IgD-negative memory B cell (primary cell): ENCODE measurements around the gene ZNF444. TPM values are rescaled to one million over a fixed set of nuclear protein-coding genes. Genes with fewer than 3 reads are reported as not detected.
"Not testable (repeated sequence)": the region's sequence is repeated elsewhere in the genome, so short reads cannot be mapped to it uniquely, and the experiment has no call there.

Experiments used
- H3K27ac Mint-ChIP-seq, 3 donors: one replicate each; pipeline ENCODE4 v1.8.0; 2020 to 2022; ENCODE audit warnings: mild to moderate bottlenecking in 3 of 3, mixed read lengths in 3 of 3, moderate library complexity in 1 of 3
- H3K27me3 Mint-ChIP-seq: one replicate; pipeline ENCODE4 v1.8.0; 2021; ENCODE audit warnings: mixed read lengths
- H3K36me3 Mint-ChIP-seq: one replicate; pipeline ENCODE4 v1.8.0; 2020; ENCODE audit warnings: mild to moderate bottlenecking, mixed read lengths
- H3K4me1 Mint-ChIP-seq, 3 donors: one replicate each; pipeline ENCODE4 v1.8.0; 2020 to 2022; ENCODE audit warnings: mixed read lengths in 3 of 3, mild to moderate bottlenecking in 1 of 3
- H3K4me3 Mint-ChIP-seq, 4 donors: one replicate each; pipeline ENCODE4 v1.8.0; 2020 to 2022; ENCODE audit warnings: mild to moderate bottlenecking in 4 of 4, mixed read lengths in 4 of 4, moderate library complexity in 3 of 4
- H3K9me3 Mint-ChIP-seq, 3 donors: one replicate each; pipeline ENCODE4 v1.8.0; 2020 to 2021; ENCODE audit warnings: mixed read lengths in 3 of 3, mild to moderate bottlenecking in 1 of 3
- polyA plus RNA-seq: library from polyadenylated mRNA; unstranded; fragments of 300-500 nt; fragmentation: Illumina TruSeq; gene quantifications from one replicate; pipeline ENCODE4 v1.2.3, GENCODE V29; 2021

ZNF444 gene
- polyA plus RNA-seq, 1 donor from 2014 or later = 19.5 TPM

- no peaks in the 10 kb centered on the region for H3K36me3 Mint-ChIP-seq
- H3K27me3 Mint-ChIP-seq = peaks cover 12% of the 10 kb centered on the region
- H3K27ac Mint-ChIP-seq = no peak overlapping the region
- no peaks in the 10 kb centered on the region for H3K9me3 Mint-ChIP-seq
- H3K4me1 Mint-ChIP-seq = peaks cover 0 to 2% (median 0%) of the 10 kb centered on the region in 3 donors
- no peak overlapping the region for H3K4me3 Mint-ChIP-seq
Measured at GRCh38 chr19:56191711-56192110, 50.6 kb downstream of the ZNF444 start.

GRCh38 chr19:56193981-56194640 is 53.0 kb downstream of the ZNF444 start:
- no peak overlapping the region for H3K27ac Mint-ChIP-seq
- peaks cover 8% of the 10 kb centered on the region for H3K27me3 Mint-ChIP-seq
- H3K9me3 Mint-ChIP-seq = no peaks in the 10 kb centered on the region
- no peaks in the 10 kb centered on the region for H3K36me3 Mint-ChIP-seq
- no peak overlapping the region for H3K4me3 Mint-ChIP-seq
- H3K4me1 Mint-ChIP-seq = peaks cover 0 to 2% (median 0%) of the 10 kb centered on the region in 3 donors

- not testable (repeated sequence) for H3K4me3 Mint-ChIP-seq, H3K36me3 Mint-ChIP-seq, H3K27ac Mint-ChIP-seq, H3K9me3 Mint-ChIP-seq, H3K4me1 Mint-ChIP-seq
- H3K27me3 Mint-ChIP-seq = peaks cover 12% of the 10 kb centered on the region
Measured at GRCh38 chr19:56197646-56198045, 56.6 kb downstream of the ZNF444 start, which contains the start of gene ZSCAN5B. TSS of gene ZSCAN5B (minus strand) at chr19:56197783. CDS start at chr19:56193052, 4,731 bp downstream.

GRCh38 chr19:56199687-56200086 is 58.6 kb downstream of the ZNF444 start:
- no peak overlapping the region for H3K27ac Mint-ChIP-seq
- peaks cover 2% of the 10 kb centered on the region for H3K36me3 Mint-ChIP-seq
- no peaks in the 10 kb centered on the region for H3K4me1 Mint-ChIP-seq
- peaks cover 7% of the 10 kb centered on the region for H3K27me3 Mint-ChIP-seq
- H3K4me3 Mint-ChIP-seq = no peak overlapping the region
- H3K9me3 Mint-ChIP-seq = no peaks in the 10 kb centered on the region

GRCh38 chr19:56201973-56202372 is 60.9 kb downstream of the ZNF444 start, which contains the start of gene ZSCAN5C:
TSS of gene ZSCAN5C (plus strand) at chr19:56202273. CDS start at chr19:56205914, 3,641 bp downstream.
- no peaks in the 10 kb centered on the region for H3K4me1 Mint-ChIP-seq
- no peak within 1 kb of the TSS for H3K4me3 Mint-ChIP-seq
- no peaks in the 10 kb centered on the region for H3K9me3 Mint-ChIP-seq
- peaks cover 4% of the 10 kb centered on the region for H3K27me3 Mint-ChIP-seq
- H3K36me3 Mint-ChIP-seq = peaks cover 2% of the 10 kb centered on the region
- no peak within 1 kb of the TSS for H3K27ac Mint-ChIP-seq

- not testable (repeated sequence) for H3K36me3 Mint-ChIP-seq, H3K4me1 Mint-ChIP-seq, H3K27me3 Mint-ChIP-seq, H3K4me3 Mint-ChIP-seq, H3K9me3 Mint-ChIP-seq, H3K27ac Mint-ChIP-seq
Measured at GRCh38 chr19:56207581-56207980, 66.5 kb downstream of the ZNF444 start.

GRCh38 chr19:56209091-56209490 is 68.0 kb downstream of the ZNF444 start:
- Mint-ChIP-seq H3K4me3 (no peak overlapping the region), H3K27me3 (peaks cover under 1% of the 10 kb centered on the region), H3K4me1 (no peaks in the 10 kb centered on the region), H3K36me3 (no peaks in the 10 kb centered on the region), H3K9me3 (no peaks in the 10 kb centered on the region), H3K27ac (no peak overlapping the region)

GRCh38 chr19:56210036-56210435 is 68.9 kb downstream of the ZNF444 start:
- H3K36me3 Mint-ChIP-seq, H3K9me3 Mint-ChIP-seq, H3K27me3 Mint-ChIP-seq, H3K4me3 Mint-ChIP-seq, H3K4me1 Mint-ChIP-seq, H3K27ac Mint-ChIP-seq: not testable (repeated sequence)

Other genes with a start within 250 kb of the ZNF444 start
- gene NLRP13, start 209.0 kb upstream of the ZNF444 start, polyA plus RNA-seq = not detected
- not detected for gene NLRP8, start 193.5 kb upstream of the ZNF444 start, polyA plus RNA-seq
- not detected for gene NLRP5, start 154.5 kb upstream of the ZNF444 start, polyA plus RNA-seq
- 2.8 TPM for gene ZNF787, start 20.0 kb upstream of the ZNF444 start, polyA plus RNA-seq
- not detected for gene GALP, start 34.7 kb downstream of the ZNF444 start, polyA plus RNA-seq
- 0.10 TPM for gene ZSCAN5B, start 56.5 kb downstream of the ZNF444 start, polyA plus RNA-seq
- not detected for gene ZSCAN5C, start 61.0 kb downstream of the ZNF444 start, polyA plus RNA-seq
- gene EDDM13, start 131.5 kb downstream of the ZNF444 start, polyA plus RNA-seq = not detected
- 7.0 TPM for gene ZSCAN5A, start 173.6 kb downstream of the ZNF444 start, polyA plus RNA-seq